ENCODE results near the gene ITM2A. TPM values are rescaled to one million over a fixed set of nuclear protein-coding genes. Genes with fewer than 3 reads are reported as not detected.

The ITM2A gene
- total RNA-seq, 4 donors from 2014 or later = 9.8 to 26.4 (median 13.4) TPM

DNA sequence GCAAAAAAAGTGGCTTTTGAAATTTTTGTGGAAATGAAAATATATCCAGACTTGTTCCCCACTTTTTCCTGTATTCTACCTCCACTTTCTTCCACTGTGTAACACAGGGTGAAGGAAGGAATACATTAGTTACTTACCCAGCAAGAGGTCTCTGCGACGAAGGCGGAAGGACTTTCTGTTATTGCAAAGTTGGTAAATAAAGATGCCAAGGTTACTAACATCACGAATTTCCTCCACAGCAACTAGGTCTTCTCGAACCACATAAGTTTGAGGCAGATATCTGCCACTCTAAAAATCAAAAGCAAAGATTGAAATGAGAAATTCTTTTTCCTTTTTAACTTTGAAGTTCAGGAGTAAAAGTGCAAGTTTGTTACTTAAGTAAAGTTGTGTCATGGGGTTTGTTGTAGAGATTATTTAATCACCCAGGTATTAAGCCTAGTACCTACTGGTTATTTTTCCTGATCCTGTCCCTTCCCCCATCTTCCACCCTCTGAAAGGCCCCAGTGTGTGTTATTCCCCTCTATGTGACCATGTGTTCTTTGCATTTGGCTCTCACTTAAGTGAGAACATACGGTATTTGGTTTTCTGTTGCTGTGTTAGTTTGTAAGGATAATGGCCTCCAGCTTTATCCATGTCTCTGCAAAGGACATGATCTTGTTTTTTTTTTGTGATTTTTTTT lies 5.8 kb downstream of the ITM2A start:
- Histone ChIP-seq H3K4me3 (no peak overlapping the region), H3K27ac (no peak overlapping the region), H3K27me3 (no peaks in the 10 kb centered on the region), H3K36me3 (no peaks in the 10 kb centered on the region), H3K9me3 (no peaks in the 10 kb centered on the region), H3K4me1 (no peaks in the 10 kb centered on the region)
- DNase-seq = no peak
- TF ChIP-seq POLR2A (IDR thresholded peaks at IDR 0.05) = no peak
- TF ChIP-seq, protein P1, sequence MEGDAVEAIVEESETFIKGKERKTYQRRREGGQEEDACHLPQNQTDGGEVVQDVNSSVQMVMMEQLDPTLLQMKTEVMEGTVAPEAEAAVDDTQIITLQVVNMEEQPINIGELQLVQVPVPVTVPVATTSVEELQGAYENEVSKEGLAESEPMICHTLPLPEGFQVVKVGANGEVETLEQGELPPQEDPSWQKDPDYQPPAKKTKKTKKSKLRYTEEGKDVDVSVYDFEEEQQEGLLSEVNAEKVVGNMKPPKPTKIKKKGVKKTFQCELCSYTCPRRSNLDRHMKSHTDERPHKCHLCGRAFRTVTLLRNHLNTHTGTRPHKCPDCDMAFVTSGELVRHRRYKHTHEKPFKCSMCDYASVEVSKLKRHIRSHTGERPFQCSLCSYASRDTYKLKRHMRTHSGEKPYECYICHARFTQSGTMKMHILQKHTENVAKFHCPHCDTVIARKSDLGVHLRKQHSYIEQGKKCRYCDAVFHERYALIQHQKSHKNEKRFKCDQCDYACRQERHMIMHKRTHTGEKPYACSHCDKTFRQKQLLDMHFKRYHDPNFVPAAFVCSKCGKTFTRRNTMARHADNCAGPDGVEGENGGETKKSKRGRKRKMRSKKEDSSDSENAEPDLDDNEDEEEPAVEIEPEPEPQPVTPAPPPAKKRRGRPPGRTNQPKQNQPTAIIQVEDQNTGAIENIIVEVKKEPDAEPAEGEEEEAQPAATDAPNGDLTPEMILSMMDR (IDR thresholded peaks at IDR 0.05) = no peak

GRCh38 chrX:79336869-79337815 lies 30.0 kb downstream of the ITM2A start:
- Histone ChIP-seq H3K36me3 (no peaks in the 10 kb centered on the region), H3K27me3 (no peaks in the 10 kb centered on the region), H3K9me3 (no peaks in the 10 kb centered on the region), H3K27ac (no peak overlapping the region), H3K4me1 (no peaks in the 10 kb centered on the region), H3K4me3 (no peak overlapping the region)
- DNase-seq = no peak
- TF ChIP-seq, protein P1 (IDR thresholded peaks at IDR 0.05) = no peak
- no peak for TF ChIP-seq POLR2A (IDR thresholded peaks at IDR 0.05)

- Histone ChIP-seq H3K36me3 (no peaks in the 10 kb centered on the region), H3K4me1 (no peaks in the 10 kb centered on the region), H3K9me3 (no peaks in the 10 kb centered on the region), H3K27me3 (no peaks in the 10 kb centered on the region), H3K27ac (no peak overlapping the region), H3K4me3 (no peak overlapping the region)
- no peak for DNase-seq
- TF ChIP-seq, protein P1 (IDR thresholded peaks at IDR 0.05) = no peak
- no peak for TF ChIP-seq POLR2A (IDR thresholded peaks at IDR 0.05)
Observed at GRCh38 chrX:79330022-79330421, 37.1 kb downstream of the ITM2A start.

- Histone ChIP-seq H3K4me1 (no peaks in the 10 kb centered on the region), H3K27ac (peak overlapping the region in 1 of 4 donors; percentile 17), H3K36me3 (no peaks in the 10 kb centered on the region), H3K4me3 (no peak overlapping the region), H3K9me3 (no peaks in the 10 kb centered on the region), H3K27me3 (no peaks in the 10 kb centered on the region)
- DNase-seq = no peak
- TF ChIP-seq POLR2A (IDR thresholded peaks at IDR 0.05) = no peak
- TF ChIP-seq, protein P1 (IDR thresholded peaks at IDR 0.05) = no peak
Observed at GRCh38 chrX:79325263-79325958, 41.7 kb downstream of the ITM2A start.

Other genes with a start within 250 kb of the ITM2A start
- 10 to 100 TPM in 1 of 4 donors, 1 to 10 TPM in 3; 4.9 to 23.1 (median 6.6) TPM for gene GPR174, start 222.6 kb downstream of the ITM2A start, total RNA-seq

Measured in Peyer's patch (tissue), 4 donors.